ENCODE results near the gene CHMP3. TPM values are rescaled to one million over a fixed set of nuclear protein-coding genes. Genes with fewer than 3 reads are reported as not detected.

The CHMP3 gene
- total and polyA plus RNA-seq, 7 donors = 63.5 to 133 (median 93.6) TPM

DNA sequence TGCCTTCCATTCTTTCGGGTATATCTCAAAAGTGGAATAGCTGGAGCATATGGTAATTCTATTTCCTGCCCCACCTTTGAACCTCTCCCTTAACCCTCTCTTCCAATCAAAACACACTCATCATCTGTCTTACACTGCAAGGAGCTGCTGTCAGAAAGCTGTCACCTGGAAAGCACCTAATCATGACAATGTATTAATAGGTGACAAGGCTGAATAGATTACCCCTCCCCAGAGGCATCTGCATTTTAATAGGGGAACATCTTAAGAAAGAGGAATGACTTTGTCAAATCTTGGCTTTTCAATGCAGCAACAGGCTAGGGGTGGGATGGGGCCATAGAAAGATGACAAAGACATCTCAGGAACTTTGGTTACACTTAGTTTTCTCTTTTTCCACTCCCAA lies 41.3 kb downstream of the CHMP3 start:
- intact Hi-C loops (cut with DNase I) = no loop called here
- ATAC-seq = no peak
- WGBS, 3 donors = 79 to 92% (median 89%) methylated on average over 1 of the region's 1 CpG

DNA sequence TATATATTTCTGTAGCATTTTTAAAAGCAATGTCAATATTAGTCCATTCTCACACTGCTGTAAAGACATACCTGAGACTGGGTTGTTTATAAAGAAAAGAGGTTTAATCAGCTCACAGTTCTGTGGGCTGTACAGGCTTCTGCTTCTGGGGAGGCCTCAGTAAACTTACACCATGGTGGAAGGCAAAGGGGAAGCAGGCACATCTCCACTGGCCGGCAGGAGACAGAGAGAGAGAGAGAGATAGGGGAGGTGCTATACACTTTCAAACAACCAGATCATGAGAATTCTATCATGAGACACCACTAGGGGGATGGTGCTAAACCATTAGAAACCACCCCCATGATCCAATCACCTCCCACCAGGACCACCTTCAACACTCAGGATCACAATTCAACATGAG lies 43.1 kb downstream of the CHMP3 start:
- no peak for ATAC-seq
- DNase-seq = no peak
- 81 to 100% (median 92%) methylated on average over 1 of the region's 1 CpG for WGBS, 3 donors
- H3K9me3 ChIP-seq = no peaks in the 10 kb centered on the region
- H3K4me3 ChIP-seq = no peak overlapping the region
- intact Hi-C loops (cut with DNase I) = no loop called here
- TF ChIP-seq, protein P1, sequence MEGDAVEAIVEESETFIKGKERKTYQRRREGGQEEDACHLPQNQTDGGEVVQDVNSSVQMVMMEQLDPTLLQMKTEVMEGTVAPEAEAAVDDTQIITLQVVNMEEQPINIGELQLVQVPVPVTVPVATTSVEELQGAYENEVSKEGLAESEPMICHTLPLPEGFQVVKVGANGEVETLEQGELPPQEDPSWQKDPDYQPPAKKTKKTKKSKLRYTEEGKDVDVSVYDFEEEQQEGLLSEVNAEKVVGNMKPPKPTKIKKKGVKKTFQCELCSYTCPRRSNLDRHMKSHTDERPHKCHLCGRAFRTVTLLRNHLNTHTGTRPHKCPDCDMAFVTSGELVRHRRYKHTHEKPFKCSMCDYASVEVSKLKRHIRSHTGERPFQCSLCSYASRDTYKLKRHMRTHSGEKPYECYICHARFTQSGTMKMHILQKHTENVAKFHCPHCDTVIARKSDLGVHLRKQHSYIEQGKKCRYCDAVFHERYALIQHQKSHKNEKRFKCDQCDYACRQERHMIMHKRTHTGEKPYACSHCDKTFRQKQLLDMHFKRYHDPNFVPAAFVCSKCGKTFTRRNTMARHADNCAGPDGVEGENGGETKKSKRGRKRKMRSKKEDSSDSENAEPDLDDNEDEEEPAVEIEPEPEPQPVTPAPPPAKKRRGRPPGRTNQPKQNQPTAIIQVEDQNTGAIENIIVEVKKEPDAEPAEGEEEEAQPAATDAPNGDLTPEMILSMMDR (IDR thresholded peaks at IDR 0.05) = no peak
- no peak overlapping the region for H3K27ac ChIP-seq
- H3K4me1 ChIP-seq = no peaks in the 10 kb centered on the region
- H3K27me3 ChIP-seq (ENCODE audit: insufficient read depth in 3 of 3, low read length in 2 of 3) = no peaks in the 10 kb centered on the region
- H3K36me3 ChIP-seq (ENCODE audit: insufficient read depth in 1 of 2, low read depth in 1 of 2) = no peaks in the 10 kb centered on the region

More for the DNA sequence above, 41.3 kb downstream of the CHMP3 start:
- no peak for DNase-seq
- peaks cover 0 to 9% of the 10 kb centered on the region in 2 donors for H3K36me3 ChIP-seq (ENCODE audit: insufficient read depth in 1 of 2, low read depth in 1 of 2)
- H3K27ac ChIP-seq = no peak overlapping the region
- H3K4me3 ChIP-seq = no peak overlapping the region
- TF ChIP-seq, protein P1 (IDR thresholded peaks at IDR 0.05) = no peak
- H3K4me1 ChIP-seq = no peaks in the 10 kb centered on the region
- no peaks in the 10 kb centered on the region for H3K9me3 ChIP-seq
- no peaks in the 10 kb centered on the region for H3K27me3 ChIP-seq (ENCODE audit: insufficient read depth in 3 of 3, low read length in 2 of 3)

DNA sequence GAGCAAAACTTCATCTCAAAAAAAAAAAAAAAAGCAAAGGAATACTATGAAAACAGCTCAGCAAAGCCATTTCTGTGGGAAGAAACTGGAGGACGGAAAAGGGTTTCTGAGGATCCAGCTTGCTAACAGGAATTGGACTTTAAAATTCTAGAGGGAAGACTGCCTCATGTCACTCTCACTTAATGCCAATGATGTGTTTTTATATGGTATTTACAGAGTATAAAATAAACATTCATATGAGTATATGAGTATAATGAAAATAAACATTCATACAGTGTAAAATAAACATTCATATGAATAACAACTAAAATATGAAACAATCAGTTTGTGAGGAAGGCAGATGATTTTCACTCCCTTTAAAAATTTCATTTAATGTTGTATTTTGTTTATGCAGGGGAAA lies 43.9 kb downstream of the CHMP3 start:
- Histone ChIP-seq H3K36me3 (ENCODE audit: insufficient read depth in 1 of 2, low read depth in 1 of 2) (no peaks in the 10 kb centered on the region), H3K4me3 (no peak overlapping the region), H3K27me3 (ENCODE audit: insufficient read depth in 3 of 3, low read length in 2 of 3) (no peaks in the 10 kb centered on the region), H3K27ac (no peak overlapping the region), H3K4me1 (peaks cover 8% of the 10 kb centered on the region), H3K9me3 (no peaks in the 10 kb centered on the region)
- TF ChIP-seq, protein P1 (IDR thresholded peaks at IDR 0.05) = no peak
- ATAC-seq (no peak), DNase-seq (no peak)
- WGBS, 3 donors = 96 to 100% (median 96%) methylated on average over 1 of the region's 1 CpG
- intact Hi-C loops (cut with DNase I) = loop anchor here in 1 of 2 donors (5.0 kb wide), 1 partner anchor 38 kb away; no protein-coding TSS in a partner anchor

DNA sequence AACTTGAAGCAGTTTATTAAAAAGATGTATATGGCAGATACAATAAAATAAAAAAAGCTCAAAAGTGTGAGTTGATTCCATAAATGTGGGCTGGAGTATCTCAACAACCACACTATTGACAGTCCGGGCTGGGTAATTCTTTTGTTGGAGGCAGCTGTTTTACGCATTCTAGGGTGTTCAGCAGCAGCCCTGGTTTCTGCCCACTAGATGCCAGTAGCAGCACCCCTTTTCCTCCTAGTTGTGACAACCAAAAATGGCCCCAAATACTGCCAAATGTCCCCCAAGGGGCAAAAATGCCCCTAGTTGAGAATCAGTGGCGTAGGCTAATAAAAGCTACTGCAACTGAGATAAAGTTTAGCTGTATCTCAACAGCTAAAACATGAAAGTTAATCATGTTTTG lies 44.8 kb downstream of the CHMP3 start:
- H3K27me3 ChIP-seq (ENCODE audit: insufficient read depth in 3 of 3, low read length in 2 of 3) = no peaks in the 10 kb centered on the region
- H3K4me3 ChIP-seq = no peak overlapping the region
- ATAC-seq = peak in 1 of 4 donors; percentile 35
- 71 to 80% (median 77%) methylated on average over 3 of the region's 3 CpGs for WGBS, 3 donors
- DNase-seq = no peak
- intact Hi-C loops (cut with DNase I) = loop anchor here in 1 of 2 donors (5.0 kb wide), 1 partner anchor 39 kb away; no protein-coding TSS in a partner anchor
- H3K4me1 ChIP-seq = peaks cover 17% of the 10 kb centered on the region
- H3K27ac ChIP-seq = no peak overlapping the region
- no peaks in the 10 kb centered on the region for H3K36me3 ChIP-seq (ENCODE audit: insufficient read depth in 1 of 2, low read depth in 1 of 2)
- H3K9me3 ChIP-seq = no peaks in the 10 kb centered on the region
- TF ChIP-seq, protein P1 (IDR thresholded peaks at IDR 0.05) = peak; percentile 23

Measured in psoas muscle (tissue), 8 donors.